Sigmoid colon (tissue), 3 donors: ENCODE data around the gene NRSN2.

ENCODE experiments used
- POLR2A ChIP-seq, 2 donors: fragments of 450-650 bp; IDR thresholded peaks; one replicate each; pipeline ENCODE4 v1.6.1; 2016; ENCODE audit warnings: antibody characterized with exemption in 2 of 2, mild to moderate bottlenecking in 2 of 2, moderate library complexity in 2 of 2
- TF ChIP-seq, protein P1 (sequence below), 4 experiments: fragments of 450-650 bp in 3 of 4; fragments of 200-600 bp in 1 of 4; IDR thresholded peaks; one replicate each; pipeline ENCODE4 v1.5.1; 2016 to 2019; ENCODE audit warnings: antibody characterized with exemption in 4 of 4, mild to moderate bottlenecking in 3 of 4, moderate library complexity in 2 of 4

DNA sequence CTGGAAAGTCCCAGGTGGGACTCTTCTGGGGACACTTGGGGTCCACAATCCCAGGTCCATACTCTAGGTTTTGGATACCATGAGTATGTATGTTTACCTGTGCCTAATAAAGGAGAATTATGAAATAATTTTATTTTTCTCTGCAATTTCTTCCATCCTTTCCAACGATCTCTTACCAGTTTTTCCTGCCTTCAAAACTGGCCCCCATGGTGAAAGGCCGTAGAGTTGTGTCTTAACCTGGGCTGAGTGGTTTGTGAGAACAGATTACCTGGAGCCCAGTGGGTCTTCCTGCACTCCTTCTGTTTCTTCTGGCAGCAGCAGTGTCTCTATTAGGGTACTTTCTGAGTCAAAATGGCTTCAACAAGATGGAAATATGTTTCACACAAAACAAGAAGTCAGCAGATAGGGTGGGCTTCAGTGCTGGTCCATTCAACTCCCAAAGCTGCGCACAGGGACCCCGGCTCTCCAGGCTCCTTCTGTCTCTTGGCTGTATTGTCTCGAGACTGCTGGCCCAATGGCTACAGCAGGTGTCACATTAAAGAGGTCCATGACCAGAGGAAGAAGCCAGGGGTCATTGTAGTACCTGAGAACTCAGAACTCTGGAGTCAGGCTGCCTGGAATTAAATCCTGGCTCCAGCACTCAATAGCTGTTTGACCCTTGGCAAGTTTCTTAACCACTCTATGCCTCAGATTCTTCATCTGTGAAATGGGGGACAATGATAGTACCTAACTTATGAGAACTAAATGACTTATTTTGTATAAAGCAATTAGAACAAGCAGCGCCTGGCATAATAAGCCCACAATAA, 50.7 kb downstream of the NRSN2 start:
- no peak for TF ChIP-seq POLR2A (IDR thresholded peaks at IDR 0.05)
- TF ChIP-seq, protein P1, sequence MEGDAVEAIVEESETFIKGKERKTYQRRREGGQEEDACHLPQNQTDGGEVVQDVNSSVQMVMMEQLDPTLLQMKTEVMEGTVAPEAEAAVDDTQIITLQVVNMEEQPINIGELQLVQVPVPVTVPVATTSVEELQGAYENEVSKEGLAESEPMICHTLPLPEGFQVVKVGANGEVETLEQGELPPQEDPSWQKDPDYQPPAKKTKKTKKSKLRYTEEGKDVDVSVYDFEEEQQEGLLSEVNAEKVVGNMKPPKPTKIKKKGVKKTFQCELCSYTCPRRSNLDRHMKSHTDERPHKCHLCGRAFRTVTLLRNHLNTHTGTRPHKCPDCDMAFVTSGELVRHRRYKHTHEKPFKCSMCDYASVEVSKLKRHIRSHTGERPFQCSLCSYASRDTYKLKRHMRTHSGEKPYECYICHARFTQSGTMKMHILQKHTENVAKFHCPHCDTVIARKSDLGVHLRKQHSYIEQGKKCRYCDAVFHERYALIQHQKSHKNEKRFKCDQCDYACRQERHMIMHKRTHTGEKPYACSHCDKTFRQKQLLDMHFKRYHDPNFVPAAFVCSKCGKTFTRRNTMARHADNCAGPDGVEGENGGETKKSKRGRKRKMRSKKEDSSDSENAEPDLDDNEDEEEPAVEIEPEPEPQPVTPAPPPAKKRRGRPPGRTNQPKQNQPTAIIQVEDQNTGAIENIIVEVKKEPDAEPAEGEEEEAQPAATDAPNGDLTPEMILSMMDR (IDR thresholded peaks at IDR 0.05) = no peak
